SH-SY5Y (cell line): ENCODE results near the gene EEF1AKMT3.

Experiments
- GATA2 ChIP-seq: IDR thresholded peaks from 2 replicates; pipeline ENCODE4 v1.6.1; 2011; ENCODE audit warnings: mild to moderate bottlenecking, low read depth, low read length
- GATA3 ChIP-seq: IDR thresholded peaks from 2 replicates; pipeline ENCODE4 v1.6.1; 2011; ENCODE audit warnings: low read depth, mild to moderate bottlenecking, low read length, moderate library complexity

EEF1AKMT3 gene

DNA sequence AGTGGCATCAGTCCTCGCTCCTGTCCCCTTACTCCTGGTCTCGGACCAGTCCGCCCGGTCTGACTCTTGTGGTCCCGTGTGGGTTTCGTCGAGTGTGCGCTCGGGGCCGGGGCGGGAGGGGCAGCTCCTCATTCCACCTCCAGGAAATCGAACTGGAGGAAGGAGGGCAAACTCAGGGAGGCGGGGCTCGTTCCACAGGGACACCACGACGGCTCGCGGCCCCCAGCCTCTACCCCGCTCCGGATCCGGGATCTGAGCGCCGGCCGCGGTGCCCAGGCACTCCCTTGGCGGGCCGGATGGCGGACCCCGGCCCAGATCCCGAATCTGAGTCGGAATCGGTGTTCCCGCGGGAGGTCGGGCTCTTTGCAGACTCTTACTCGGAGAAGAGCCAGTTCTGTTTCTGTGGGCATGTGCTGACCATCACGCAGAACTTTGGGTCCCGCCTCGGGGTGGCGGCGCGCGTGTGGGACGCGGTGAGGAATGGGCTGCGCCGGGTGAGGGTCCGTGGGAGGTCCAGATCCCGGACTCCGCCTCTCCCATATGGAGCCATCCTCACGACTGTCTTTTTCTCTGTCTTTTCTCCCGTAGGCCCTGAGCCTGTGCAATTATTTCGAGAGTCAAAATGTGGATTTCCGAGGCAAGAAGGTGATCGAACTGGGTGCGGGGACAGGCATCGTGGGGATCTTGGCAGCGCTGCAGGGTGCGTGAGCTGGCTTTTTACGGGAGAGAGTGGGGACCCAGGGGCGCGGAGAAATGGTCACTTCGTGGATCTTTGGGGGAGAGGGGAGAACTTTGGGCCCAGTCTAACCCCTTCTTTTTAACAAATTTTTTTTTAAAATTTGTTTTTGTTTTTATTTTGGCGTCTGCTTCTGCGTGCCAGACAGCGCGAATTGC lies at the start of gene EEF1AKMT3:
Gene EEF1AKMT3, plus strand, starts transcription at position 186 of the 894 bp plus-strand sequence. Its CDS starts 111 bp downstream, at position 297.
- TF ChIP-seq GATA3 (no peak), GATA2 (no peak)

DNA sequence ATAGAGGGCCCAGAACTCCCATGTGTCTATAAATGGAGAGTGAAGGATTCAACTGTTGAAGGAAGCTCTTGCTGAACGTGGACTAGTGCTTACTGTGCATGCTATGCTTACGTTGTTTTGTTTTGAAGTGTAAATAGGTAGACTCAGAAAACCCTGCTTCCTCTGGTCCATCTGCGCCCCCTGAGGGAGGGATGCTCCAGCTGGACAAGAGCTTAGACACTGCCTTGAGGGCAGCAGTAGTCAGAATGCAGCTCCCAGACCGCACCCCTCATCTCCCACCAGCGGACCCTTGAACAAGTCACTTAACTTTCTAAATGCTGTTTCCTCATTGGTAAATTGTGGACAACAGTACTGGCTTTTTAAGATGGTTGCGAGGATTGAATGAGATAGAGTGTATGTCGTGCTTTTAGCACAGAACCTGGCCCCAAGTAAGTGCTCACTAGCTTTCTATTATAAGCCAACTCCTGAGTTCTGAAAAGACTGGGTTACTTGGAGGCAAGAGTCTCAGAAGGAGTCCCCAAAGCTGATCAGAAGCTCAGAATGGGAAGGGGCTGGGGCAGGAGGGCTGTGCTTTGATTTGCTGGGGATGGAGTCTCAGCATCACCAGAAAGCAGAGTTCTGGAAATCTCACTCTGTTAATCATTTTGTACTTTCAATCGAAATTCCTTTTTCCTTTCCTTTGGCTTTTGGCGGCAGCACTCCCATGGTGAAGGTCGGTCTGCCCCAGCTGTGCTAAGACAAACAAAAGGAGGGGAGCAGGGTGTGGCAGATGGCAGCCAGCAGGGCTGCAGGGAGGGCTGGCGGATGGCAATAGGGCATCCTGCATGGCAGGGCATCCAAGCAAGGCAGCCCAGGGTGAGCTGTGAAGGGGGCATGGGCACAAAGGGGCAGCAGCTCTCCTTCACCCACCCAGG lies 49.4 kb upstream of the EEF1AKMT3 start:
- TF ChIP-seq GATA3 (no peak), GATA2 (no peak)

DNA sequence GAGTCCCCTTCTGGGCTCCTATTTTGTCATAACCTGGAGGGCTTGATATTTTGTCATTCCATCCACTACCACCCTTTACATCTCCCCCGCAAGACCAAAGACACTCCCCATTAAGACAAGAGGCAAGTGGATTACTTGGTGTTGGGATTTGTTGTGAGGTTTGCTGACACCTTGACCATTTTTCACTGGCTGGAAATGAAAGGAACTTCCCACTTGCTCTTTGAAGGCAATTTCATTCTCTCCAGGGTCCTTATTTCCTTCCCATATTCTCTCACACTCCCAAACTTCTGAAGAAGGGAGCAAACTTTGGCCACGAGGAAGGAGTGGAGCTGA lies 48.8 kb upstream of the EEF1AKMT3 start:
- no peak for TF ChIP-seq GATA2

DNA sequence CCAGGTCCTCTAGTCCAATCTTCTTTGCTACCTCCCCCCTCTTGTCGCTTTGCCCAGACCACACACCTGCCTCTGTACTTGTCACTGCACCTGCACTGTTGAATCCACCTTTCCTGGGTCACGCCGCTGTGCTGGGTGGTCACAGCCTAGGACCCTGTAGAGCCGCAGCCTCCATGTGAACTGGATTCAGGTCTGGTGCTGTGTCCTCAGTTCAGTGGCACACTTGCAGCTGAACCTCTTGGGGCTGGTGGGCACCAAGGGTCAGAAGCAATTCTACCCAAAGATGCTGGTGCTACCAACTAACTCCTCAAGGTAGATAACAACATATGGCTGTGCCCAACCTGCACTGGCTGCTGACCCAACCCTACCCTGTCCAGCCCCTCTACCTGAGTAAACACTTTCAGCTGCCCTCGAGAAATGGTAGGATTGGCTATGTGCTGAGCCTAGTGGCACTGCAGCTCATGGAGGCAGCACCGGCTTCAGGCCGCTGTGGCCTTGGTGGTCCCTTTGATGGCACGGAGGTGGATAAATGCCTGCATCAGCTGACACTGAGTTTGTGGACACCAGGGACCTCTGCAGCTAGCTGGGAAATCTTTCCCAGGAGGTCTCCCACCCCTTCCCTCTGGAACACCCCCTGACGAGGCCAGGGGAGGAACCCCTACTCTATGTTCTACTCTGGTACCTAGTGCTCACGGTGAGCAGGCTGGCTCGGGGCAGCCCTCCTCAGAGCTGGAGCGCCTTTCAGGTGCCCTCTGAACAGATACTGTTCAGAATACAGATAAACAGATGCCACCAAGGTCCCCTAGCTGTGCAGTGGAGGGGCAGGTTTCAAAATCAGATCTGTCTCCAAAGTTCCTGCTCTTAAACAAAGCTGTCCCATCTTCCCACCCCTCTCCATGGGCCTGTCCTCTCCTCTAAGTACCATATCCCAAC lies 48.1 kb upstream of the EEF1AKMT3 start:
- TF ChIP-seq GATA3 = no peak
- TF ChIP-seq GATA2 = no peak

DNA sequence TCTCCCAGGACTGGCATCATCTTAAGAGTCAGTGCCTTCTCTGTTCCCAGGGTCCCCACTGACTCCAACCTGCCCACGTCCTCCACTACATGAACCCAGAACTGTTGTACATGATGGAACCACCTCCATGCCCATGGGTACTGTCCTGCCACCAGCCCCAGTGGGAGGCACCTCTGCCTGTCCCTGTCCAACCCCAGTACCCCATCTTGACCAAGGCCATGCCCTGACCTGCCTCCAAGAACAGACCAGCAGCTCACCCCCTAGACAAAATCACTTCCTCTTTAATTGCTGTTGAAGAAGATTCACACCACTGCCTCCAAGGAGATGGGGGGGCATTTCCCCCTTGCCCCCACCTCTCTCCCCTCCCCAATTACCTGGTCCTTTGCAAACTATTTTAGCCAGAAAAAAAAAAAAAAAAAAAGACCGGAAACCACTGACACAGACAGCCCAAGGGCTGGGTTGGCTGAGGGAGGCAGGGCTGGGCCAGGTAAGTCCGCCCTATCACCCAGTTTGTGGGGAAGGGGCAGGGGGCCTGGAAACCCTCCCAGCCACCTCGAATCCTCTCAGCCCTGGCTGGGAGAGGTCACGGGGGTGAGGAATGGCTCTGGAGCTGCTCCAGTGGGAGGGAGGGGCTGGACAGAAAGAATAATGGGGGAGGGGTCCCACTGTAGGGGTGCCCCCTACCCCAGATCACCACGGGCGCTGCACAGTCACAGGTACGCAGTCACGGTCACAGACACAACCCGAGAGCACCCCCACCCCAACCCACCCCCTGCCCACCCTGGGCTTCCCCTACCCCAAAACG lies 47.3 kb upstream of the EEF1AKMT3 start:
- TF ChIP-seq GATA2 (no peak), GATA3 (no peak)

DNA sequence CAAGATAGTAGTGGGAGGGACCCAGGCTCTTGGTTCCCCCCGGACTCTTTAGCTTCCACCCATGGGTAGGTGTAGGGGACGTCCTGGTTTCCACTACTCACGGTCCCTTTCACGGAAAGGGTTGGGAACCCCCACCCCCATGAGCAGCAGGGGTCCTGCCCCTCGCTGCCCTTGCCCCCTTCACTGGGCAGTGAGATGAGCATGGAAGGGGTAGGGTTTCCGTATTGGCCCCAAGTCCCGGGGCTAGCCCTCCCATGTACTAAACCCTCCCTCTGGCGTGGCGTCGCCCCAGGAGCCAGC lies 46.6 kb upstream of the EEF1AKMT3 start:
- TF ChIP-seq GATA2 (no peak), GATA3 (no peak)

DNA sequence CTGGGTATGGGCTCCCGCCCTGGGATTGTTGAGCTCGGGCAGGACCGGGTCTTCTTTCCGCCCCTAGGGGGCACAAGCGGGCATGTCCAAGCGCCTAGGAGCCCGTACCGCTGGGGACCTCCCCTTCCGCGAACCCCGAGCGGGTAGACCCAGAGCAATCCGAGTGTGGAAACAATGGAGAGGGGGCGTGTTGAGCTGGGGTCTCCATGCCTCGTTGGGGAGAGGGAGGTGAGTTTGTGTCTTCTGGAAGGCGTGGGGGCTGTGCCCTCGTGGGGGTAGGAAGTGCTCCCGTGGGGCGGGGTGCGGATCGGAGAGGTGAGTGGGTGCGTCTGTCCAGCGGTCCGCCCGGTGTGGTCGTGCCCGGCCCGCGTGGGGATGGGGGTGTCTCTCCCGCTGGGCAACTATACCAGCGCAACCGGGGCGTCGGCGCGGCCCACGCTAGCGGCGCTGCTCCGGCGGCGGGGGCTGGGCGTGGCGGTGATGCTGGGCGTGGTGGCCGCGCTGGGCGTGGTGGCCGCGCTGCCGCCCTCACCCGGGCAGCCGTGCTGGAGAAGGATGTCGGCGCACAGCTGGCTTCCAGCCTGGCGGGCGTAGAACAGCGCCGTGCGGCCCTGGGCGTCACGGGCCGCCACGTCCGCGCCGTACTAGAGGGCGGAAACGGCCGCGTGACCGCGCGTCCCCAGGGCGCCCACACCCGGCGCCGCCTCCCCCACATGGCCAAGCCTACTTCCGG lies 46.1 kb upstream of the EEF1AKMT3 start:
- TF ChIP-seq GATA3 (no peak), GATA2 (no peak)

DNA sequence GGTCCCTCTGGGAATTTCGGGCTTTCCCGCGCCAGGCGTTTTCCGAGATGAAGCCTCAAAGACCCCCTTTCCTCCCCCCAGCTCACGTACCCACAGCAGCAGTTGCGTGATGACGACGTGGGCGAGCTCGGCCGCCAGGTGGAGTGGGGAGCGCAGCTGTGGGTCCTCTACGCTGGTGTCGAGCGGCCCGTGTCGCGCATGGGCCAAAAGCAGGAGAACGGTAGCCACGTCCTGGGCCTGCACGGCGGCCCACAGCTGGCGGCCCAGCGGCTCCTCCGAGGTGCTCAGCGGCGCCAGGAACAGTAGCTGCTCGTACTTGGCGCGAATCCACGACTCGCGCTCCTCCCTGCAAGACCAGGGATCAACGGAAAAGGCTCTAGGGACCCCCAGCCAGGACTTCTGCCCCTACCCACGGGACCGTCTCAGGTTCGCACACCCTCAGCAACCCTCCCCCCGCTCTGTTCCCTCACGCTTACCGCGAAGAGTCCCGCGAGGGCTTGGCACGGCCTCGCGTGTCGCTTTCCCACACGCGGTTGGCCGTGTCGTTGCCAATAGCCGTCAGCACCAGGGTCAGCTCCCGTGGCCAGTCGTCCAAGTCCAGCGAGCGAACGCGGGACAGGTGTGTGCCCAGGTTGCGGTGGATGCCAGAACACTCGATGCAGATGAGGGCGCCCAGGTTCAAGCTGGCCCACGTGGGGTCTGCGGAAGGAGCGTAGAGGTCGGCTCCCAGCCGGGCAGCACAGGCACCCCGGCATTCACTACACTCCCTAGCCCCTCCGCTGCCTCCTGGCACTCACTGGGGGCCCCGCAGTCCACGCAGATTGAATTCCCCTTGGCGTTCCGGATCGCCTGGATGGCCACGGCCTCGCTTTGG lies 45.3 kb upstream of the EEF1AKMT3 start:
- TF ChIP-seq GATA2 = no peak
- no peak for TF ChIP-seq GATA3

DNA sequence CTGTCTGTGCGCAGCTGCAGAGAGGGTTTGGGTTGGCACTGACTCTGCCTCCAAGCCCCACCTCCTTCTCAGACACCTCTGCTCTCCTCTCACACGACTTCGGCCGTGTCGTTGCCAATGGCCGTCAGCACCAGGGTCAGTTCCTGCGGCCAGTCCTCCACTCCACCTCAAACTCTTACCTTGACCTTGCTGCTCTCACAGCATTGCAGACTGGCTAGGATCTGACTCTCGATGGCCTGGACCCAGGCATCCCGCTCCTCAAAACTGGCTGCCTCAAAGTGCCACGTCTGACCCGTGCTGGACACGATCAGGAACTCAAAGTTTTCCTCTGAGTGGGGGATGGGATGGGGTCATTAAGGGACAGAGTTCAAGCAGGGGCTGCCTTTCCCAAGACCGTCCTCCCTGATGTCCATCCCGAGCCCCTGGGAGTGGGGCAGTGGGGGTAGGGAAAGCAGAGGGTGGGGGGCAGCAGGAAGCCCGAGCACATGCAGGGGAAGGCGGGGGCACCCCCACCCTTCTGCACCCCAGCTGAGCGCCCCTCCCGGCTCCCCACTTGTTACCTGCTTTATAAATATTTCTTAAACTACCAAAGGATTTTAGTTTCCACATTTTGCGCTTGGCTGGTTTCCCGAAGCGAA lies 44.5 kb upstream of the EEF1AKMT3 start:
- TF ChIP-seq GATA2 (no peak), GATA3 (no peak)

DNA sequence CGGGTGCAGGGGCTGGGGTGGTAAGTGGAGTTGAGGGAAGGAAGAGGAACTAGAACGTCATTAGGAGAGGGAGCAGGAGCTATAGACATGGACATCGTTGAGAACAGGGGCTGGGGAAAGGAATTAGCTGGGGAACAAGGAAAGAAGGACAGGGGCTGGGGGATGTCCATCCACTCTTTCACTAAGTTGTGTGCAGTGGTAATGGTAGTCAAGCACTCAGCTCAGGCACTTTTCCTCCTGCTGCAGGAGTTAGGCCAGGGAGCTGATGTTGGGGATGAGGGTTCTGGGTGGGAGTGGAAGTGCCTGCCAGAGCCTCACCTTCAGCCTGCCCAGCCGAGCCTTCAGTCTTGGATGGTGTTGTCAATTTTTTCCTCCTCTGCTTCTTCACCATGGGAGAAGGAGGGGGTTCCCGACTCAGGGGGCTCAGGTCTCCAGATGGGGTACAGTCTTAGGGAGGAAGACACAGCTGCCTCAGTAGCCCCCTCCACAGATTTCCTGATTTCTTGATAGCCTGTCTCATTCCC lies 43.0 kb upstream of the EEF1AKMT3 start:
- TF ChIP-seq GATA3 (no peak), GATA2 (no peak)
